ENCODE data around the gene CBLN1. TPM values are rescaled to one million over a fixed set of nuclear protein-coding genes. Genes with fewer than 3 reads are reported as not detected.

CBLN1 gene
- total RNA-seq, 4 donors from 2014 or later = 0.60 TPM; not detected in 3

DNA sequence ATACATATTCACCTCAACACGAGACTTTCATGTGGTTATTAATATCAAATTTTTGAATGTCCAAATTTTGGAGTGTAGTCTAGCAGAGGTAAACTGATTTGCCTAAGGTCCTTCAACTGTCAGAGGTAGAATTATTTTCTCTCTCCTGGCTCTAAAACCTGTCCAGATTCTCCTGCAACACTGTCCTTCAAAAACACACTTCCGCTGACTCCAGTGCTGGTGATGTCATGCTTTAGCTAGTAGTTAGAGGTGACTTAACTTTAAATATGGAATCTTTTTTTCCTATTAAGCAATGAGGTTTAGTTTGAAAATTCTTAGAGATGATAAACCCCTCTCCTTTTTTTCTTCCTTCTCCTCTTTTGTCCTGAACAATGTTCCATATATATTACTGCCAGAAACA lies 10.8 kb upstream of the CBLN1 start:
- WGBS, 2 donors = 53 to 56% methylated on average over 2 of the region's 2 CpGs
- no peak for DNase-seq (ENCODE audit: low spot score in 2 of 2)
- Histone ChIP-seq H3K4me1 (no peaks in the 10 kb centered on the region), H3K27ac (no peak overlapping the region), H3K27me3 (peaks cover 0 to 3% of the 10 kb centered on the region in 2 donors), H3K4me3 (no peak overlapping the region), H3K9me3 (no peaks in the 10 kb centered on the region), H3K36me3 (no peaks in the 10 kb centered on the region)
- TF ChIP-seq, protein P1, sequence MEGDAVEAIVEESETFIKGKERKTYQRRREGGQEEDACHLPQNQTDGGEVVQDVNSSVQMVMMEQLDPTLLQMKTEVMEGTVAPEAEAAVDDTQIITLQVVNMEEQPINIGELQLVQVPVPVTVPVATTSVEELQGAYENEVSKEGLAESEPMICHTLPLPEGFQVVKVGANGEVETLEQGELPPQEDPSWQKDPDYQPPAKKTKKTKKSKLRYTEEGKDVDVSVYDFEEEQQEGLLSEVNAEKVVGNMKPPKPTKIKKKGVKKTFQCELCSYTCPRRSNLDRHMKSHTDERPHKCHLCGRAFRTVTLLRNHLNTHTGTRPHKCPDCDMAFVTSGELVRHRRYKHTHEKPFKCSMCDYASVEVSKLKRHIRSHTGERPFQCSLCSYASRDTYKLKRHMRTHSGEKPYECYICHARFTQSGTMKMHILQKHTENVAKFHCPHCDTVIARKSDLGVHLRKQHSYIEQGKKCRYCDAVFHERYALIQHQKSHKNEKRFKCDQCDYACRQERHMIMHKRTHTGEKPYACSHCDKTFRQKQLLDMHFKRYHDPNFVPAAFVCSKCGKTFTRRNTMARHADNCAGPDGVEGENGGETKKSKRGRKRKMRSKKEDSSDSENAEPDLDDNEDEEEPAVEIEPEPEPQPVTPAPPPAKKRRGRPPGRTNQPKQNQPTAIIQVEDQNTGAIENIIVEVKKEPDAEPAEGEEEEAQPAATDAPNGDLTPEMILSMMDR (IDR thresholded peaks at IDR 0.05) = no peak

DNA sequence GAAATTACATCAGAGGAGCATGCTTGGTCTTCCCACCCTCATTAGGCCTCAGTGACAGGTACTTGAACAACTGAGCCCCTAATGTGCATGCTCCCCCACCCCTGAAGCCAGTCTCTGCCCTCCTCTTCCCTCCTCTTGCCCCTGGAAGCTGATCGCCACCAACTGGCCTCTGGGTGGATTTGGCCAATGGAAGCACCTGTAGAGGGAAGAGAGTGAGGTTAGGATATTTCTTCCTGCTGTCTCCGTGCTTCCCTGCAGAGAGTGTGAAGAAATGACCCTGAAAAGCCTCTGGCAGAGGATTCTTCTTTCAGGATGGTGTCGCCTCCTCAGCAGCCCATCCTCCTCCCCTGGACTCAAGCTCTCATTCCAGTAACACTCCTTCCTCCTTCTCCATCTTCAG lies 5.9 kb upstream of the CBLN1 start:
- no peaks in the 10 kb centered on the region for H3K36me3 ChIP-seq
- no peak overlapping the region for H3K27ac ChIP-seq
- no peak for DNase-seq (ENCODE audit: low spot score in 2 of 2)
- peaks cover 0 to 33% of the 10 kb centered on the region in 2 donors for H3K27me3 ChIP-seq
- 22 to 60% methylated on average over 3 of the region's 3 CpGs for WGBS, 2 donors
- no peak overlapping the region for H3K4me3 ChIP-seq
- H3K4me1 ChIP-seq = peaks cover 0 to 10% (median 2%) of the 10 kb centered on the region in 4 donors
- TF ChIP-seq, protein P1 (IDR thresholded peaks at IDR 0.05) = no peak
- TF ChIP-seq EP300 (IDR thresholded peaks at IDR 0.05) (no peak), POLR2A (IDR thresholded peaks at IDR 0.05) (no peak)
- no peaks in the 10 kb centered on the region for H3K9me3 ChIP-seq

- H3K36me3 ChIP-seq = no peaks in the 10 kb centered on the region
- TF ChIP-seq POLR2A (IDR thresholded peaks at IDR 0.05) (no peak), EP300 (IDR thresholded peaks at IDR 0.05) (no peak)
- TF ChIP-seq, protein P1 (IDR thresholded peaks at IDR 0.05) = no peak
- H3K4me3 ChIP-seq = no peak overlapping the region
- peaks cover 0 to 49% of the 10 kb centered on the region in 2 donors for H3K27me3 ChIP-seq
- no peak overlapping the region for H3K27ac ChIP-seq
- 53 to 58% methylated on average over 4 of the region's 4 CpGs for WGBS, 2 donors
- peaks cover 0 to 35% (median 4%) of the 10 kb centered on the region in 4 donors for H3K4me1 ChIP-seq
- no peak for DNase-seq (ENCODE audit: low spot score in 2 of 2)
- no peaks in the 10 kb centered on the region for H3K9me3 ChIP-seq
Observed at GRCh38 chr16:49284962-49285361, 3.3 kb upstream of the CBLN1 start.

DNA sequence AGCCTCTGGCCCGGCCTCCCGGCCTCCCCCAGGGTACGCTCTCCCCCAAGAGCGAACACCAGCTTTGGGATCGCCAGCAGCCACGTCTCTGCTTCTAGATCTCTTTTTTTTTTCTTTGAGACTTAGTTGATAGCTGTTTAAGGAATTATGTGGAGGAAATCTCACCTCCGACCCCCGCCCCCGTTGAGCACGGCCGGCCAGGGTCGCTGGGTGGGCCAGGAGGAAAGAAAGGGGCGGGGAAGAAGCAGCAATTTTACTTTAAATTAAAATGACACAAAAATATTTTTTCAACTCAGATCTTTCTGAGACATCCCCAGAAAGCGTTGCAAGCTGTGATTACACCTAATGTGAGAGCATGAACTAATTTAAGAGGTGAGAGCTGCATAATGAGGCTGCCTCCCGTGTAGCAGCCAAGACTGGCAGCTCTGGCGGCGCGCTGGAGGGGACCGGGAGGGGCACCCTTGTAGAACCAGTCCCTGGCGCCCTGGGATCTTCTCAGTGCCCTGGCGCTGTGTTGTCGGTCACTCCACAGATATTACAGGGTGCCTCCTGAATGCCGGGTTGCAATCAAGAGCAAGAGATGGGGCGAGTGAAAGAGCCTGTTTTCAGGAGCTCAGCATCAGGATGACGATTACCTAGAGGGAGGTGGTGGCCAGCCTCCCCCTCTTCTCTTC lies 1.9 kb upstream of the CBLN1 start:
- Histone ChIP-seq H3K4me3 (peak overlapping the region in 1 of 4 donors; percentile 53), H3K27me3 (peaks cover 0 to 63% of the 10 kb centered on the region in 2 donors), H3K4me1 (peaks cover 0 to 46% (median 4%) of the 10 kb centered on the region in 4 donors), H3K36me3 (no peaks in the 10 kb centered on the region), H3K9me3 (no peaks in the 10 kb centered on the region), H3K27ac (no peak overlapping the region)
- WGBS, 2 donors = 2 to 4% methylated on average over 24 to 25 of the region's 25 CpGs
- DNase-seq (ENCODE audit: low spot score in 2 of 2) = no peak
- TF ChIP-seq, protein P1 (IDR thresholded peaks at IDR 0.05) = no peak
- no peak for TF ChIP-seq POLR2A (IDR thresholded peaks at IDR 0.05)
- TF ChIP-seq EP300 (IDR thresholded peaks at IDR 0.05) = no peak

DNA sequence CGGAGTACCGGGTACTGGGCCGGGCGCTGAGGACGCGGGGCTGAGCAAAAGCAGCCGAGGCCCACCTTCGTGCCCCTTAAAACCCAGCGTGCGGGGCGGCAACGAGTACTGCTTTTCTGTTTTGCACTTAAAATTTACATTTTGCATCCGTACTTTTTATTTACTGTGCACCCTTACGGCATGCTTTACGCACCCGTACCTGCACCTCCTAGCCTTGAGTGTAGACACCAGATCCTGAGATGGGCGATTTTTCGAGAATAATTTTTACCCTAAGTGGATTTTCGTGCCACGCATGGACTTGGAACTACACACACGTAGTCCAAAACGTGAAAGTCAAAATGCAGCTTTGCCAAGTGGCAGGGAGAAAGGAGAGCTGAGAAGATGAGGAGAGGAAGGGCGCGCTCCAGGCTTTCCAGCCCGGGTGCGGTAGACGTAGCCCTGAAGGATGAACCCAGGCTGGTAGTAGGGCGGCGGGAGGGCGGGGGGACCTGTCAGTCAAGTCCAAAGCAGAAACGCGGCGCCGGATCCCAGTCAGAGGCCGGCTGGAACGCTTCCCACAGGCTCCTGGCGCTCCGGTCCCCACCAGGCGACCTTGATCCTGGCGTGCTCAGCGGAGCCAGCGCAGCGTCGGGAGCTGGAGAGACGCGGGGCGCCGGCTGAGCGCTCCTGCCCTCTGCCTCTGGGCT lies 1.2 kb upstream of the CBLN1 start:
- H3K4me3 ChIP-seq = peak overlapping the region in 1 of 4 donors; percentile 53
- peaks cover 0 to 67% of the 10 kb centered on the region in 2 donors for H3K27me3 ChIP-seq
- no peak overlapping the region for H3K27ac ChIP-seq
- H3K36me3 ChIP-seq = no peaks in the 10 kb centered on the region
- no peak for DNase-seq (ENCODE audit: low spot score in 2 of 2)
- H3K9me3 ChIP-seq = no peaks in the 10 kb centered on the region
- TF ChIP-seq, protein P1 (IDR thresholded peaks at IDR 0.05) = no peak
- TF ChIP-seq POLR2A (IDR thresholded peaks at IDR 0.05) = no peak
- TF ChIP-seq EP300 (IDR thresholded peaks at IDR 0.05) = no peak
- WGBS, 2 donors = 1 to 2% methylated on average over 42 to 49 of the region's 49 CpGs
- H3K4me1 ChIP-seq = peaks cover 0 to 51% (median 4%) of the 10 kb centered on the region in 4 donors
